ENCODE results near the gene MARK1.

MARK1 gene

DNA sequence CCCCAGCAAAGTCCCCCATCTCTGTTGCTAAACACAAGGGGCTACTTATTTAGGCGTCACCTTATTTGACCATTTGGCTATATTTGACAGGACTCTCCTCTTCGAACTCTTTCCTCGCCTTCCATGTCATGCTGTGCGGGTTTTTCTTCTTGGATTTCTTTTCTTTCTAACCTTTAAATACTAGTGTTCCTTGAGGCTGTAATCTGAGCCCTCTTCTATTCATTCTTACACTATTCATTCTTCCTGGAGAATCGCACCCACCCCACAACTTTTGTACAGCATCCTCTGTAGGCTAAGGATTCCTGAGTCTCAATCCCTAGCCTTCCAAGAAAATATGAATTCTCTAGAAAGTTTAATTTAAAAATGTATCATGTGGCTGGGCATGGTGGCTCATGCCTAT is 100.5 kb downstream of the MARK1 start:
- TF ChIP-seq, protein P1, sequence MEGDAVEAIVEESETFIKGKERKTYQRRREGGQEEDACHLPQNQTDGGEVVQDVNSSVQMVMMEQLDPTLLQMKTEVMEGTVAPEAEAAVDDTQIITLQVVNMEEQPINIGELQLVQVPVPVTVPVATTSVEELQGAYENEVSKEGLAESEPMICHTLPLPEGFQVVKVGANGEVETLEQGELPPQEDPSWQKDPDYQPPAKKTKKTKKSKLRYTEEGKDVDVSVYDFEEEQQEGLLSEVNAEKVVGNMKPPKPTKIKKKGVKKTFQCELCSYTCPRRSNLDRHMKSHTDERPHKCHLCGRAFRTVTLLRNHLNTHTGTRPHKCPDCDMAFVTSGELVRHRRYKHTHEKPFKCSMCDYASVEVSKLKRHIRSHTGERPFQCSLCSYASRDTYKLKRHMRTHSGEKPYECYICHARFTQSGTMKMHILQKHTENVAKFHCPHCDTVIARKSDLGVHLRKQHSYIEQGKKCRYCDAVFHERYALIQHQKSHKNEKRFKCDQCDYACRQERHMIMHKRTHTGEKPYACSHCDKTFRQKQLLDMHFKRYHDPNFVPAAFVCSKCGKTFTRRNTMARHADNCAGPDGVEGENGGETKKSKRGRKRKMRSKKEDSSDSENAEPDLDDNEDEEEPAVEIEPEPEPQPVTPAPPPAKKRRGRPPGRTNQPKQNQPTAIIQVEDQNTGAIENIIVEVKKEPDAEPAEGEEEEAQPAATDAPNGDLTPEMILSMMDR (IDR thresholded peaks at IDR 0.05; ENCODE audit: extremely low read depth, insufficient read depth, missing control alignments): no peak
- no peak for DNase-seq (ENCODE audit: low spot score)
- in situ Hi-C loops (cut with MboI; ENCODE audit: low pct_unique_long_range_greater_than_20kb, low sequenced_read_pairs, unreplicated experiment): no loop called here

DNA sequence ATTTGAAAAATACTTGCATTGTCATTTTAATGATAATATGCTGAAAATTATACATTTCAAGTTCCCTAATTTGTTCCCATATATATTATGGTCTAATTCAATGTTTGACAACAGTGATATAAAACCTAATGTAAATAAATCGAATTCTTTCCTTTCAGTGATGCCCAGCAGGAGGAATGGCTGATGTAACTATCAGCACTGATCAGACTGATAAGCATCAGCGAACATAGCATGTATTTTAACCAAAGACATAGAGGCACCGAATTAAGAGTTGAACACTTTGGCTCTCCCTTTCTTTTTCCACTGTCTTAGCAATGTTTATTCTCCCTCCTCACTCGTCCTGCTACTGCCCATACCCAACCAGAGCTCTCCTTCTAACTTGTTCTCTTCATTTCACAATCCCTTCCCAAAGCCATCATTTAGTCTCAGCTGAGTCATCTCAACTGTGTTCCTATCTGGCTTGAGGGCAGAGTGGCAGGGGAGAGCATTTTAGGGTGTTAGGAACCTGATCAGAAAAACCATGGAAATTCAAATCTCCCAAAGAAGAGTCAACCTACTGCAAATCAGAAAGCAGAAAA is 103.4 kb downstream of the MARK1 start:
- TF ChIP-seq, protein P1 (IDR thresholded peaks at IDR 0.05; ENCODE audit: extremely low read depth, insufficient read depth, missing control alignments): no peak
- no peak for DNase-seq (ENCODE audit: low spot score)

DNA sequence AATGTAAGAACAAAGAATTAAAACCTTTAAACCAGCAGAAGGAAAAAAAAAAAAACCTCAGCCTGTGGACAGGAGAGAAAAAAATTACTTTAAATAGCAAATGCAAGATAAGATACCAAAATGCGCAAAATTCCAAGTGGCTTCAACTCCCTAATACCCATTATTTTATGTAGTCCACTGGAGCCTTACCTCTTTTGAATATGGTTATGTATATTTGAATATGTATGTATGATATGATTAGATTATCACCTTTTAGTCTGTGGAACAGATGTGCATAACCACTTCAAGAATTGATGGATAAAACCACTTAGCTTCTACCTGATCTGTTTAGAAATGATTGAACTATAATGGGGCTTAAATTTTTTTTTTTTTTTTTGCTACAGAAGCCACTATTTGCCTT is 109.8 kb downstream of the MARK1 start:
- in situ Hi-C loops (cut with MboI; ENCODE audit: low pct_unique_long_range_greater_than_20kb, low sequenced_read_pairs, unreplicated experiment): no loop called here
- no peak for DNase-seq (ENCODE audit: low spot score)

More for the DNA sequence above, 103.4 kb downstream of the MARK1 start:
- in situ Hi-C loops (cut with MboI; ENCODE audit: low pct_unique_long_range_greater_than_20kb, low sequenced_read_pairs, unreplicated experiment): no loop called here

DNA sequence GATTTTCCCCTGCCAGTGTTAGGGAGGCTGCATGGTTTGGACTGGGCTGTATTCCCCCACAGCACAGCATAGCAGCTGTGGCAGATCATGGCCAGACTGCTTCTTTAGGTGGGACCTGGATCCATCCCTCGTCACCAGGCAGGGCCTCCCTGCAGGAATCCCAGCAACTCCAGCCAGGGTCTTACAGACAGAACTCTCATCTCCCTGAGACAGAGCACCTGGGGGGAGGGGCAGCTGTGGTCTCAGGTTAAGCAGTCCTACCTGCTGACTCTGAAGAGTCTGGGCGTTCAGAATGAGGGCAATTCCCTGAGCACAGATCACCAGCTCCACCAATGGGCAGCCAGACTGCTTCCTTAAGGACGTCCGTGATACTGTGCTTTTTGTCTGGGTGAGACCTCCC is 114.3 kb downstream of the MARK1 start:
- TF ChIP-seq, protein P1 (IDR thresholded peaks at IDR 0.05; ENCODE audit: extremely low read depth, insufficient read depth, missing control alignments): no peak
- no peak for DNase-seq (ENCODE audit: low spot score)
- in situ Hi-C loops (cut with MboI; ENCODE audit: low pct_unique_long_range_greater_than_20kb, low sequenced_read_pairs, unreplicated experiment): no loop called here

More for the DNA sequence above, 109.8 kb downstream of the MARK1 start:
- TF ChIP-seq, protein P1 (IDR thresholded peaks at IDR 0.05; ENCODE audit: extremely low read depth, insufficient read depth, missing control alignments): no peak

DNA sequence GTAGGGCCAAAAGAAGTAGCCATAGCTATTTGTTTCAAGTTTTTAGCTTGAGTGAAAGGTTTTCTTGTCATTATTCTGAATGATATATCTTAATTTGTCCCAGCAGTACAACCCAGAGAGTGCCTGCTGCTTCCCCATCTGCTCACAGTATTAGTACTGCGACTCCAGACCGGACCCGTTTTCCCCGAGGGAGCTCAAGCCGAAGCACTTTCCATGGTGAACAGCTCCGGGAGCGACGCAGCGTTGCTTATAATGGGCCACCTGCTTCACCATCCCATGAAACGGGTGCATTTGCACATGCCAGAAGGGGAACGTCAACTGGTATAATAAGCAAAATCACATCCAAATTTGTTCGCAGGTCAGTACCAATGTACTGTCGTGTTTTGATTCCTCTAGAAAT is 125.1 kb downstream of the MARK1 start:
- DNase-seq (ENCODE audit: low spot score): no peak
- in situ Hi-C loops (cut with MboI; ENCODE audit: low pct_unique_long_range_greater_than_20kb, low sequenced_read_pairs, unreplicated experiment): no loop called here
- TF ChIP-seq, protein P1 (IDR thresholded peaks at IDR 0.05; ENCODE audit: extremely low read depth, insufficient read depth, missing control alignments): no peak

DNA sequence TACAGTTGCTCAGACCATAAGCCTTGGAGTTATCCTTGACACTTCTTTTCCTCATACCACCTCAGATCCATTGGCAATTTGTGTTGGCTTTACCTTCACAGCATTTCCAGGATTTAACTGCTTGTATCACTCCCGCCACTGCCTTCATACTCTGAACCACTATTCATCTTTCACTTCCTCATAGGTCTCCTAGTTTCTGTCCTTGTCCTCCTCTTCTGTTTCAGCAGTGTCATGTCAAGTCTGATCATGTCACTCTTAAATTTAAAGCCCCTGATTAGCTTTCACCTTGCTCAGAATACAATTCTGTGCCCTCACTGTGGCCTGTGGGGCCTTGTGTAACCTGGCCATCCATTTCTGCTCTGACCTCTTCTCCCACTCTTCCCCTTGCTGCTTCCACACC is 127.6 kb downstream of the MARK1 start:
- in situ Hi-C loops (cut with MboI; ENCODE audit: low pct_unique_long_range_greater_than_20kb, low sequenced_read_pairs, unreplicated experiment): no loop called here
- DNase-seq (ENCODE audit: low spot score): peak; percentile 41
- TF ChIP-seq, protein P1 (IDR thresholded peaks at IDR 0.05; ENCODE audit: extremely low read depth, insufficient read depth, missing control alignments): no peak

Data from GM13977 (cell line).